Measurements from ENCODE around the gene RASSF9. TPM values are rescaled to one million over a fixed set of nuclear protein-coding genes. Genes with fewer than 3 reads are reported as not detected.

Gene RASSF9
- total RNA-seq, 1 donor from 2014 or later = 6.2 TPM

DNA sequence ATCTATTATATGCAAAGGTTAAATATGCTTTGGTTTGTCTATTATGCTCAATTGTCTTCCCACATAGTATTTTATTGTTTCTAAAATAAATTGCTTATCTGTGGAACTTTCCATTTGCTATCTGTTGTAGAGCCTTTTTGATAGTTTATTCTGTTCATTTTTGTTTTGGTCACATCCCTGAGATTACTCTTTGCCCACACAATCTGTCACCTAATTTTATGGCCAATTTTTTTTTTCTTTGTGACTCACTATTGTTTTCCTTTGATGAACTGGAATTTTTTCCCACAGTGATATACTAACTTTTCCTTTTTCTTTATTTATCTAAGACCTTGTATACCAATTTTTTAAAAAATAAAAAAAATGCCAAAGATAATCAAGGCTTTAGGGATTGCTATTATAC, 61.1 kb downstream of the RASSF9 start:
- DNase-seq (ENCODE audit: missing footprints) (no peak), ATAC-seq (no peak)
- intact Hi-C loops (cut with DNase I) = no loop called here

DNA sequence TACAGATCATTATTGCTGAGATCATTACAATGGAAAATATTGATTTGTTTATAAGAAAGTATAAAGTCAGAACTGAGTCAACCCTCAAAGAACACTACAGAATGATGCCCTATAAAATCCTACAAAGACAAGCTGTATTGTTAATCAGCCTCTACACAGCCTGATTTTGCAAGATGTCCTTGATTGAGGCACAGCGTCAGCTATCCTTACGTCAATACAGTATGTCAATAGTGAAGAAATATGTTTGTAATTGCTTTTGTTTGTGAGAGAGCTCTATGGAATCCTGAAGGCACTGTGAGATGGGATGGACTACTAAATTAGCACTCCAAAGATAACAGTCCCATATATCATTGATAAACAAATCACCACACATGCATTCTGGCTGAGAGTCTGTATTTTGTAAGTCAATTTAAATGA, 70.7 kb downstream of the RASSF9 start:
- no peak for ATAC-seq
- intact Hi-C loops (cut with DNase I) = no loop called here
- no peak for DNase-seq (ENCODE audit: missing footprints)

DNA sequence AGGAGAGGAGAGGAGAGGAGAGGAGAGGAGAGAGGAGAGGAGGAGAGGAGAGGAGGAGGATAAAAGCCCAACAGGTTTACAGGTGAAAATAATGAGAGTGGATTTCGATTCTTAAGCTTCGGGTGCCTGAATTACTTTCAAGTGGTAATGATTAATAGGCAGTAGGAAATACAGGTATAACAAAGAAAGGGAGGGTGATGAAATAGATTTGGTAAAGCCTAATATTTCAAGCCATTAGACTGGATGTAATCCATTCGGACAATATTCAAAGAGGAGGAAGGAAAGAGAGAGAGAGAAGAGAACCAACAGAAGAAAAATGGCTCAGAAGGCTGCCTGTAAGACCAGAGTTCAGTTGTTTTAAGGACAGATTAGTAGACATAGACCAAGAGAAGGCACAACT, 76.6 kb downstream of the RASSF9 start:
- intact Hi-C loops (cut with DNase I) = no loop called here
- ATAC-seq (no peak), DNase-seq (ENCODE audit: missing footprints) (no peak)

DNA sequence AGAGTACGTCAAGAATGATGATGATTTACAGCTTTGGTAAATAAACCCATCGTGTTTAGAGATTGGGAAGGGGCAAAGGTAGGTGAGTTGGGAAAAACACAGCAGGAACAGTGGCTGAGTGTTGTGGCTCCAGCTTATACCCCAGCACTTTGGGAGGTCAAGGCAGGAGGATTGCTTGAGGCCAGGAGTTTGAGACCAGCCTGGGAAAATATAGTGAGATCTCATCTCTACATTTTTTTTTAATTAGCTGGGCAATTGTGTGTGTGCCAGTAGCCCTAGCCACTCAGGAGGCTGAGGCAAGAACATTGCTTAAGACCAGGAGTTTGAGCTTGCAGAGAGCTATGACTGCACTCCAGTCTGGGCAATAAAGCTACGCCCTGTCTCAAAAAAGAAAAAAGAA, 77.1 kb downstream of the RASSF9 start:
- intact Hi-C loops (cut with DNase I) = no loop called here
- no peak for ATAC-seq
- no peak for DNase-seq (ENCODE audit: missing footprints)

DNA sequence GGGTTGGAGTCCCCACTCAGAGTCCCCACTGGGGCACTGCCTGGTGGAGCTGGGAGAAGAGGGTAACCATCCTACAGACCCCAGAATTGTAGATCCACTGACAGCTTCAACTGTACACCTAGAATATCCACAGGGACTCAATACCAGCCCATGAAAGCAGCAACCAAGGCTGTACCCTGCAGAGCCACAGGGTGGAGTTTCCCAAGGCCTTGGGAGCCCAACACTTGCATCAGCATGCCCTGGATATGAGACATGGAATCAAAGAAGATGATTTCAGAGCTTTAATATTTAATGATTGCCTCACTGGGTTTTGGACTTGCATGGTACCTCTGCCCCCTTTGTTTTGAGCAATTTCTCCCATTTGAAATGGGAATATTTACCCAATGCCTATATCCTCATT, 80.4 kb downstream of the RASSF9 start:
- intact Hi-C loops (cut with DNase I) = no loop called here
- ATAC-seq = no peak
- no peak for DNase-seq (ENCODE audit: missing footprints)

Other genes with a start within 250 kb of the RASSF9 start
- gene NTS, start 37.9 kb upstream of the RASSF9 start, total RNA-seq = not detected